Fibroblast of lung (primary cell): ENCODE measurements around the gene HMCN2.

Experiments used
- EZH2 ChIP-seq: IDR thresholded peaks from 2 replicates; pipeline ENCODE4 v1.5.1; 2012; ENCODE audit warnings: low read length, control low read depth, mild to moderate bottlenecking; ENCODE audit errors: missing control alignments
- TF ChIP-seq, protein P1 (sequence below), 2 donors: IDR thresholded peaks in 1 of 2; conservative IDR thresholded peaks in 1 of 2; 1 replicate in 1 of 2; 2 replicates in 1 of 2; pipeline ENCODE4 v1.5.1; 2011 to 2012; ENCODE audit warnings: low read length in 2 of 2, control low read depth in 1 of 2, inconsistent platforms in 1 of 2, low read depth in 1 of 2, mild to moderate bottlenecking in 1 of 2

DNA sequence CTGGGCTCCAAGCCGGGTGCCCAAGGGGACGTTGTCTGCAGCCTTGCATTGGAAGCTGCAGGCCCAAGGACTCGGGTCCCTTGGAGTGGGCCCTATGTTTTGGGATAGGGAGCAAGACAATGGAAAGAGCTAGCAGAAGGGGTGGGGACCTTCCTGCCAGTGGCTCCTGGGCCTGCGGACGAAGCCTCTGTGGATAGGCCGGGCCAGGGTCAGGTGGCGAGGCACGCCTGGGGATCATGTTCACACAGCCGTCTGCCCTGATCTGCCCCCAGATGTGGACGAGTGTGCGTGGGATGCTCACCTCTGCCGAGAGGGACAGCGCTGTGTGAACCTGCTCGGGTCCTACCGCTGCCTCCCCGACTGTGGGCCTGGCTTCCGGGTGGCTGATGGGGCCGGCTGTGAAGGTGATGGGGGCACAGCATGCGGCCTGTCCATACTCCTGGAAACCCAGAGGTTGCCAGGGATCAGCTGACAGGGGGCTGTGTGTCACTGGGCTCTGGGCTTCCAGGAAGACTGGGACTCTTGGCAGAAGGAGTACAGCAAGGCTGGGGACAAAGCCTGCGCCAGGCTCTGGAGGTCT lies 162.6 kb downstream of the HMCN2 start:
- TF ChIP-seq, protein P1, sequence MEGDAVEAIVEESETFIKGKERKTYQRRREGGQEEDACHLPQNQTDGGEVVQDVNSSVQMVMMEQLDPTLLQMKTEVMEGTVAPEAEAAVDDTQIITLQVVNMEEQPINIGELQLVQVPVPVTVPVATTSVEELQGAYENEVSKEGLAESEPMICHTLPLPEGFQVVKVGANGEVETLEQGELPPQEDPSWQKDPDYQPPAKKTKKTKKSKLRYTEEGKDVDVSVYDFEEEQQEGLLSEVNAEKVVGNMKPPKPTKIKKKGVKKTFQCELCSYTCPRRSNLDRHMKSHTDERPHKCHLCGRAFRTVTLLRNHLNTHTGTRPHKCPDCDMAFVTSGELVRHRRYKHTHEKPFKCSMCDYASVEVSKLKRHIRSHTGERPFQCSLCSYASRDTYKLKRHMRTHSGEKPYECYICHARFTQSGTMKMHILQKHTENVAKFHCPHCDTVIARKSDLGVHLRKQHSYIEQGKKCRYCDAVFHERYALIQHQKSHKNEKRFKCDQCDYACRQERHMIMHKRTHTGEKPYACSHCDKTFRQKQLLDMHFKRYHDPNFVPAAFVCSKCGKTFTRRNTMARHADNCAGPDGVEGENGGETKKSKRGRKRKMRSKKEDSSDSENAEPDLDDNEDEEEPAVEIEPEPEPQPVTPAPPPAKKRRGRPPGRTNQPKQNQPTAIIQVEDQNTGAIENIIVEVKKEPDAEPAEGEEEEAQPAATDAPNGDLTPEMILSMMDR (conservative IDR thresholded peaks at IDR 0.05 in 1 of 2, IDR thresholded peaks at IDR 0.05 in 1 of 2; ENCODE audit: low read depth in 1 of 2, low read length in 2 of 2): no peak
- no peak for TF ChIP-seq EZH2
